ENCODE measurements around the gene STK24.

STK24 gene

DNA sequence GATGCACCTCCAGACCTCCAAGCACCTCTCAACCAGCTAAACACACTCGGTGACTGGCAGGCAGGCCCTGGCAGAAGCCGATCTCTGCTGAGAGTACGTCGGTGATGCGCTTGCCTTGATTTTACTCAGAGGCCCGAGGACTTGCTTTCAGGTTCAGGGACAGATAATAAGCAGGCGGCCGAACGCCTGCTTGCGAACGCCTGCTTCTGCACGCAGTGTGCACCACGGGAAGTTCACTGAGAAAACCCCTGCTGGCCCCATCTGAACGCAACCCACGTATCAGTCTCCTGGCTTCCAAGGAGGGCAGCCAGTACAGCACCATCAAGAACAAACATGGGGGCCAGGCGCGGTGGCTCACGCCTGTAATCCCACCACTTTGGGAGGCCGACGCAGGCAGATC lies 108.0 kb downstream of the STK24 start:
- no peak for DNase-seq

DNA sequence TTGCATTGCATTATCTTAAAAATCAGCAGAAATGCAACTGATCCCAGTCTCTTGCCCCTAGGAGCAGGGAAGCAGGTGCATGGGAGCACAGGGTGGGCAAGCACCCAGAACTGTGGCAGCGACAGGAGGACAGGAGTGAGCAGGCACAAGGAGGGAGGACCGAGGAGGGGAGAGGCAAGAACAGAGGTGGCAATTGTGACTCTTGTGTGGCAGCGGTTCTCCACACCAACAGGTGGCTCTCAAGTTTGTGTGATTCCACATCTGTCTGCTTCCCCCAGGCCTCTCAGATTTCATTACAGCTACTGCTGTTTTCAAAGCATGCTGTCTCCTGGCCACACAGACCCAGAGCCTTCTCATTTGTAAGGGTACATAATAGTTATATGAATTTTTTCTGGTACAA lies 108.5 kb downstream of the STK24 start:
- DNase-seq: no peak

DNA sequence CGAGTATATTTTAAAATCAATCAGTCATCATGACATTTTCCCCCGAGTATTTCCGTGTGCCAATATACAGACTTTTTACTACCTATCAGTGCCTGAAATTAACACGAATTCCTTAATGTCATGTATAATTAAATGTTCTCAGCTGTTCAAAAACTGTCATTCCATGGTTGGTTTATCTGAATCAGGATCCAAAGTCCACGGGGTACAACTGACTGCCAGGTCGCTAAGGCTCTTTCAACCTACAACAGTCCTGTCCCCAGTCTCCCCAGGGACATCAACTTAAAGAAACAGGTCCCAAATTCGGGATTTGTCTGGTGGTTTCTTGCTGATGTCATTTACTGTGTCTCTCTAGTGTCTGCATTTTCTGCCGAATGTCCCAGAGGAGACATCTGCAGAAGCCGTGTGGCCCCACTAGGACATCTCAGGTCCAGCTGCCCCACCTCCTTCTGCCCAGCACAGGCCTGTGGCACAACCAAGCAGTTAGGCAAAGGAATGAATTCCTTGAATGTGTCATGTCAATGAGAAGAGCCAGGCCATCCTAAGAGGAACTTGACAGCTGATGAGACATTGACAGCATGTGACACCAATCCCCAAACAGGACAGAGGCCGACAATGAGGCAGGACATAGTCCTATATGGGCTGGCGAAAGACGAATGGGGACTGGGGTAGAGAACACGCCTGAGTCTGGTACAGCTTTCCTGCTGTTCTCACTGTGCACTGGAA lies 109.5 kb downstream of the STK24 start:
- DNase-seq: no peak

DNA sequence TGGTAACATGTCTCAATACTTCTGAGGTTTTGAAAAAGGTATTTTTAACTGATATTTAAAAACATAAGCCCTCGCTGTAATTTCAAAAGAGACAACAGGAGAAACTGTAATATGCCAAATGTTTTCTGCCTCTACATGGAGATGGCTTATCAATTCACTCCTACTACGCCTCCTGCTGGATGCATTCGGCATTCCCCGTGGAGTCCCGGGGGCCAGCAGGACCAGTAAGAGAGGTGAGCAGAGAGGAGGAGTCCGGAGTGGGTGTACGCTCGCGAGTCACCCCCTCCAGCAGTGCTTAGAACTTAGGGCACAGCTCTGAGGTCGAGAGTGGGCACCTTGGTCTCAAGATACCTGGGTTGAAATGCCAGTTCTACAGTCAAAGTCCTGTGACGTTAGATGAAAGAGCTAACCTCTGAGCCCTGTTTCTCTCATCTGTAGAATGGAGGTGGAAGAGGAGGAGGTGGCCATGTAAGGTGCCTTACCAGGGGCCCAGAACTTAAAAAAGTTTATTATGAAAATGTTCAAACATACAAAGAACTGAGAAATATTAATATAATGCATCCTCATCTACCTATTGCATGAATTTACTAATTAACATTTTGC lies 110.2 kb downstream of the STK24 start:
- peak; percentile 58 for DNase-seq

DNA sequence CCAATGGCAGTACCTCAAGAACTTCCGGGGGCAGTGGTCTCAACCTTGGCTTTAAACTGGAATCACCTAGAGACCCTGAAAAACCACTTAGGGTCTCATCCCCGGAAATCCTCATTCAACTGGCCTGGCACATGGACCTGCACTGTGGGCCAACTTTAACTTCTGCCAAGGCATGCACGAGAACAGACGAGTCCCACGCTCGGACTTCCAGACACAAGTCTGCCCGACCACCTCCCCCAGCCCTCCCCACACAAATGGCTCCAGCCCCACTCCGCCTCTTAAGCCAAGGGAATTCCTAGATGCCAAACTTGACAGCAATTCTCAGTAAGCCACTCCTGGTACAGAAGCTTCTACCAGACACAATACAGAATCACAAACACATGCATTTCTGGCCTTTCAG lies 114.0 kb downstream of the STK24 start:
- no peak for DNase-seq

DNA sequence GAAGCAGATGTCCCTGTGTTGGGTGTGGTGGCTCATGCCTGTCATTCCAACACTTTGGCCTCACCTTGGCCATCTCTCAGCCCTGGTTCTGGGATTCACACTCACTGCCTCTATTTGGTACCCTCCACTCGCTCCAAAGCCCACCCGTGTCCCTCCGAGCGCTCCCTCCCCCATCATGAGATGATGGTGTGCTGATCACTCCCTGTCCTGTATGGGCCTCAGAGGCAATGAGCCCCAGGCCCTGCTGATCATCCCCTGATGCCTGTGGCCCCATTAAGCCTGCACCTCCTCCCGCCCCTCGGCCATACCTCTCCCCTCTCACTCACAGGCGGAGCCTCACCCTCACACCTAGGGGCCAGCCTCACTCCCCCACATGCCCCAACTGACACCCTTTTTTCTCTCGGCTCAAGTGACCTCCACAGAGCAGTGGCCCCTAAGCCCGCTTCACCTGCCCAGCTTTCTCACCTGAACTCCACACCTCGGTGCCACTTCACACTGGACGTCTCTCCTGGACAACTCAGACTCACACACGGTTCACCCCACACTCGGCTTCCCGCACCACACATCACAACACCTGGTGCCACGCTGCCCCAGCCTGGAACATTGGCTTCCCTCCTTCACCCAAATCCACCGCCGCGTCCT lies 114.5 kb downstream of the STK24 start:
- DNase-seq: no peak

DNA sequence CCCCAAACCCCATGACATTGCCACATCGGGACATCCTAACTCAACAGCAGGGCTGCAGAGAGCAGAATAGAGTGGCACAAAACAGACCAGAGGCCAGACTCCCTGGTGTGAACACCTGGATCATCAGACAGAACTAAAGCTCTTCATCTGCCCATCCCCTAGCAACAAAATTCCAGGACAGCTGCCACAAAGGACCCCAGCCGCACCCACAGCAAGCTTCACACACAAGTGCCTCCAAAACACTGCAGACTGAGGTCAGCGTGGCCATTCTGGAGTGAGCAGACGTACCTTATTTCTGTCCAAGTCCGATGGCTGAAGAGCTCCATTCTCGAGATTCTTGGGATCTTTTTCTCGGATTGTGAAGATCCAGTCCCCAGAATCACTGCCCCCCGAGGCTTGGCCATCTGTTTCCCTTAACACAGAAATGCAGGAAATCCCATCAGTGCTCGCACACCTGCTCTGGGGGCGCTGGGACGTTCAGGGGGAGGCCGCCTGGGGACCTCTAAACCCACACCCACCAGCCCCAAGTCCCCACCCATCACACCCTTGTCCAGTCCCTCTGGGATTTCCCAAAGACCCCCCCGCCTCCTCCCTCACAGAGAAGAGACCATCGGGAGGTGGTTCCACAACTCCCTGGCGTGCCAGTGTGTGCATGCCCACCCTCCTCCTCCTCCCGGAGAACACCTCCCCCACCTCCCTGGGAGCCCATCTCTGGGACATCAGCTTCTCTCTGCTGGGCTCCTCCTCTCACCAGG lies 115.2 kb downstream of the STK24 start:
- DNase-seq: no peak

DNA sequence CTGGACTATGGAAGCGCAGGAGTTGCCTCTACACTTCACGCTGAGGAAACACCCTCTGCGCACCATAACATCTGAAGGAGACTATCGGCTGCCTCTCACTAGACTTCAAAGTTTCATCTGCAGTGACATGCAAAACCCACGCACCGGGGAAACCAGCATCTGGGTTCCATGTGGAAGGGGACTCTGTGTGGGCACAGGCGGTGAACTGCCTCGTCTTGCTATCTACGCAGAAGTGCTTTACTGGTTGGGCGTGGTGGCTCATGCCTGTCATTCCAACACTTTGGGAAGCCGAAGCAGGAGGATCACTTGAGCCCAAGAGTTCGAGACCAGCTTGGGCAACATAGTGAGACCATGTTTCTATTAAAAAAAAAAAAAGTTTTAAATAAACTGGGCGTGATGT lies 116.4 kb downstream of the STK24 start:
- no peak for DNase-seq

DNA sequence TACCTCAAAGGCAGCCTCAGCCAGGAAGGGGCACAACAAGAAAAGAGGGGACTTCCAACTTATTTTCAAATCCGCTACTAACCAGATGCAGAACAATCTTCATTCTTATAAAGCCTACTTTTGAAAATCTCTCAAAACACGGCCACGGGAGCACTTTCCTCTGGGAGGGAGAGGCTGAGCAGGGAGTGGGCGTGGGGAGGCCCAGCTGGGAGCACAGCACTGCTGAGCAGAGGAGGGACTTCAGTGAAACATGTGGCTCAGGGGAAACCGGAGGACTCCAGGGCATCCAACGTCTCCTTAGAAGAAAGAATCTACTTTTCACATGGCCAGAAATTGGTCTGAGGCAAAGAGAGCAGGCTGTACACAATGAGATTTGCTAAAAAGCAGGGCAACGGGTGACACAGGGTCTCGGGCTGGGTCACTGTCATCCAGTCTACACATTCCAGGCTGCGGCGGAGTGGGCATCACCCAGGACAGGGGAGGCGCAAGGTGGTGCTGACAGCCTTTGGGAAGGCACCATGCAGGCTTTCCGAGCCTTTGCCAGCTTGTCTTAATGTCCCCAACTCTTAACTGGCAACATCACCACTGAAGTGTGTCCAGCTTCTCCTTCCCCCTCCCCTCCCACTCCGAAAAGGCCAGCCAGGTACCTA lies 117.1 kb downstream of the STK24 start:
- no peak for DNase-seq

DNA sequence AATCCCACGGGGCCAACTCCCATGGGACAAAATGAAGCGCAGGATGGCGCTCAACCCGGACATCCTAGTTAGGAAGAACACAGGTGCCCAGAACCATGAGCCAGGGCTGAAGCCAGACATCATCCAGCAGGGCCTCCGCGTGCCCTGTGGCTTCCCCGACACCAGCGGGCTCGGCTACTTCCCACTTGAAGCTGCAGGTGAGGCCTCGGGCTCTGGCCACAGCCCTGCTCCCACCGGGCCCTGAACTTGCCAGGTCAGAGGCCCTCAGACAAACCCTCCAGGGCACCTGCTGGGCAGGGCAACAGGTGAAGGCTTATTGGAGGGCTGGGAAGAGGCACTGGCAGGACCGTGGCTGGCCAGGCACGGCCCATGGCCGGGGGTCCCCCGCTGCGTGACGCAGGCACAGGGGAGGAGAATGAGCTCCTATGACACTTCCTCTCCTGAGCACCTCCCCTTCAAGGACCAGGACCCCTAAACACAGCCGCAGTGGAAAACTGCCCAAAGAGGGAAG lies 117.7 kb downstream of the STK24 start:
- DNase-seq: no peak

DNA sequence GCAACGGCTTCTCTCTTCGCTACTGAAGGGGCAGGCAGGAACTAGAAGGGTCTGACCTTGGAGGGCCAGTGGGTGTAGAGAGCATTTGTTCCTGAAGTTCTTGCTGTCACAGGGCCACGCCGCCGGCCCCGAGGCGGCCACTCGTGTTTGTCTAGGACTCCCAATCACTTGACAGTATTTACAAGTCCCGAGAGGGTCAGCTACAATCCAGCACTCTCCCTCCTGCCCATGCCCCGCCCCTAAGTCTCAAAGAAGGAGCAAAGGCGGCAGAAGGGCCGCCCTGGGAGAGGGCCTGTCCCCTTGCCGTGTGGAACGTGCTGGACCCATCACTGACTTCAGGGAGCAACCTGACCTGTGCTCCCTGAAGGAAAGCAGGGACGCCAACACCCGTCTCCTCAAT lies 118.5 kb downstream of the STK24 start:
- no peak for DNase-seq

DNA sequence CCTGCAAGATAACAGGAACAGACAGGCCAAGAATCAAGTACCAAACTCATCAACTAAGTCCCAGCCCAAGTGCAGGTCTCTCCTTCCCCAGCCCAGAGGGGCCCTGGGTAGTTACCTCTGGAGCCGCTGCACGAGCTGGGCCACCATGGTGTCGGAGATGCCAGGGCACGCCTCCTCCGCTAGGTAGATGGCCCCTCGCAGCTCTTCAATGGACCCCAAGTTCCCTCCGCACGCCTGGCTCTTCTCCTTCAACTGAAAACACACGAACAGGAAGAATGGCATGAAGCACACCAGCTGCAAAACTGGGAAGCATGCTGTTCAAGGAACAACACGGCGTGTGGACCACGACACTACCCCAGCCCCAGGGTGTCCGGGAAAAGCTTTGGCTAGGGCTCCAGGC lies 119.9 kb downstream of the STK24 start:
- no peak for DNase-seq

DNA sequence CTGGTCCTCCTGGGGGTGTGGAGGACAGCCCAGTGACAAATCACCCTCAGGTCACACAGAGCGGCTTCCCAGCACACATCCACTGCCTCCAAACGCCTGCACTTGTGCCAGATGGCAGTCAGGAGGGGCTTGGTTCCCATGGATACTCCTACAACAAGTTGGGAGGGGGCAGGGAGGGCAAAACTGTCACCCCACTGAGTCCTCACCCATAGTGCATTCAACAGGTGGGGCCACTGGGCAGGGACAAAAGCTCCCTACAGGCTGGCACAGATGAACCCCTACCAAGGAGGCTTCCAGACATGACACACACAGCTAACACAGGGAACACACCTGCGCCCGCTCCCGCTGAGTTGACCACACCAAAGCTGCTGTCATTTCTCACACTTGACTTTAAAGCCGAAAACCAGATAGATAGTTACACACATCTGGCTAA lies 120.5 kb downstream of the STK24 start:
- no peak for DNase-seq

DNA sequence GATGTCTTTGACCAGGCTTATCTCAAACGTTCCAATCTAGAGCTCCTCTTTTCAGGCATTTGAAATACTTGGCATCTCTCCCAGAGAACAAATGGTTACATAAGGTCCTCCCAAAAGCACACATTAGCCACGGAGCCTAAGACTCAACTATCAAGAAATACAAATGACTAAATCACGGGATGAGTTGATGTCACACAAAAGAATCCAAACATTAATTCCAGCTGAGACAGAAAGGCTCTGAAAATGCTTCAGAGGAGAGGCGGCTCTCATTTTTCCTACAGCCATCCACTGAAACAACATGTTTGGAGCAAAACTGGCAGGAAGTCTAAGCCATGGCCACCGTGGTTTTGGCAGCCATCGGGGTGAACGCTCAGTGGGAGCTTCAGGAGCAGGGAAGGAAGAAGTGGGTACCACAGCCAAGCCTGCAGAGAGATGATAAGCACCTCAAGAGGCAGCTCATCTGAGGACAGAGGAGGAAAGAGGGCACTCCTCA lies 122.5 kb downstream of the STK24 start:
- DNase-seq: no peak

DNA sequence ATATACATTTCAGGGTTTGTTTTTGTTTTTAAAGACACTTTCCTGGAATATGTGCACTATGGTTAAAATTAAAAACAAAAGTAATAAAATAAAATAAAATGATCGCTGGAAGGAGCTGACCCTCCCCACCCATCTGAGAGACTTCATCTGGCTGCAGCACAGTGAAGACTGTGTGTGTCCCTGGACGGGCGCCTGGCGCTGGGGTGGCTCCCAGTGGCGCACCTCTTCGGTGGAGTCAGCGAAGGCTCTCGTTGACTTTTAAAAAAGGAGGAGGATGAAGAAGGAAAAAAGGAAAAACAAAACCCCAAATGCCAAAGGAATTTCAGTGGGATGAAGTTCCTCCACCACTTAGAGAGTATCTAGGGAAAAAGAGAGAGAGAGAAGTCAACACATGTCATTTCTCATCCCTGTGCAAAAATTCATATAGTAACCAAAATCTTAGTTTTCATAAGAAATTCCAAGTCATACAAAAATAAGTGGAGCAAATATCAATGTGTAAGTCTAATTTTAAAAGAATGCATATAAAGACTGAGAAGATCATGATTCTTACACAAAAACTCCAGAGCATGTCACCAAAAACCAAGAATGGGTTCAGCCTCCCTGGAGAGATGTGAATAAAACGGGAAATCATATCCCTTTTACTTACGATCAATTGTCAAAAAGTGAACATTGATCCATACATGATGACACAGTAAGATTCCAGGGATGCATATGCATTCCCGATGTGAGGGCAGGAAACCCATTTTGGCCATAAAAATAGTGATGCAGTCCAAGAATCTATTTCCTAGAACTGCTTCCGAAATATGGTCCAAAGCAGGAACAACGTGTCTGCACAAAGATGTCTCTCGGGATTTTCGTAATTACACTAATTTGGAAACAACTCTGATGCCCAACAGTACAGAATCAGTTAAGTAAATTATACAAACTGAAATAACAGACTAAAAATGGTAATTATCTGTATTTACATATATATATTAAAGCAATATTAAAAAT lies 123.8 kb downstream of the STK24 start:
- DNase-seq: no peak

DNA sequence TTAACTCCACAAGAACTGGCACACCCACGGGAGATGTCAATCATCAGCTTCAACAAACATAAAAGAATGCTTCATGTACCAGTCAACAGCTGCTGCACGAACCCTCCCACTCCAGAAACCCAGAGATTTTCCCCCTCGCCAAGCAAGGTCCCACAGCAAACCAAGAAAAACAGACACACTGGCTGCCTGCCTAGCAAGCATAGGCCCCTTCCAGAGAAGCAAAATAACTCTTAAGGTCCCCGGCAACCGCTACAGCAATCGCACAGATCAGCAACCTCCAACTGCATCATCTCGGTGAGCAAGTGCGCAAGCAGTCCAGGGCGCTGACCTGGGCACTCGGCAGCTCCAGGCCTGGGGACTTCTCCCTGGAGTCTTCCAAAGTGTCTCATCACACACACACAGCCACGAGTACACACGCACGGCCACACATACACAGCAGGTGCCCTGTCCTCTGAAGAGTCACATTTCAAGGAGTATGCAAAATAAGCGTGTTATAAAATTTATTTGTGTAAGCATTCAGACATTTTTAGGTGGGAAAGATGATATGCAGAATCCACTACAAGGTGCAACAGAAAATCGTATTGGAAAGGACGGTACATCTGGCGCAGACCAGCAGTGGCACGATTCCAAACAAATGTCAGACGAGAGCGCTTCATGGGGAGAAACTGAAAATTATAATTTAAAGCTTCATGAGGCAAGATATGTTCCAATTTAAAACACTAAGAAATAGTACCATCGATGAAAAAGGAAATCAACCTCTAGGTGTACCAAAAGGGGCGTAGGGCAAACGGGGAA lies 125.0 kb downstream of the STK24 start:
- DNase-seq: no peak

DNA sequence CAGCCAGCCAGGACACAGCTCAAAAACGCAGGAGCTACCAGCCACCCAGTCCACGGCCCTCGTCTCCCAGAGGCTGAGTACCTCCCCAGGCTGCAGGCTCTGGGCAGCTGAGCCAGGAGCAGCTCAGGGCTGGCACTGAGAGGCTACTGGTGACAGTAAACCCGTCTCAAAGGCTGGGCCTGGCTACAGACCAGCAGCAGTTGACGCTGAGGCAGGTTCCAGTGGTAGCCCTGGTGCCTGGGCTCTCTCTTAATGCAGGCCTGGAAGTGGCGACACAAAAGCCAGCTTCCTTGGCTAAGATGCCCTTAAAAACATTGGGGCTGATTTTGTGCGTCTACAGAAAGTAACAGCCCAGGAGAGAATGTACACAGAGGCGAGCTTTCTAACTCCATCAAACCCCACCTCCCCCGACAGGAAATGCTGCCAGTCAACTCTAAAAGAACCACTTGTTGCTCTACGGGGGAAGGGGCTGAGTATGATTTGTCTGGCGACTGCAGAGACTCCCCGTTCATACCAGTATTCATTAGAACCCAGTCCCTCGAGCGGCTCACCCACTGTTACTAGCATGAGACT lies 126.3 kb downstream of the STK24 start:
- DNase-seq: peak; percentile 57

DNA sequence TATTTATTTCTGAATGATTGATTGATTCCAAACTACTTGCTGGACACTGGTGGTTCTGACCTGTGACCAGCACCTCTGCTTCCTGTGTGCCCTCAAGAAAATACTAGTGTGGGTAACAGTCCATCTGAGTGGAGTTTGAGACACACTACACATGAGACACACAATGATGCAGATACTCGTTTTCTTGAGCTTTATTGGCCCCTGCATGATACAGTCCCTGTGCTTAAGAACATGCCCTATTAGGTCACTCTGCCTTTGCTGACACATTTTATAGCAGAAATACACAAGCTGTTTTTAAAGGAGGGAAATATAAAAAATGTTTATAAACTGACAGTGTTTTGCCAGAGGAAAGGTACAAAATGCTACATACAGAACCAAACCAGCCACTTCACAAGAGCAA lies 126.9 kb downstream of the STK24 start:
- DNase-seq: no peak

DNA sequence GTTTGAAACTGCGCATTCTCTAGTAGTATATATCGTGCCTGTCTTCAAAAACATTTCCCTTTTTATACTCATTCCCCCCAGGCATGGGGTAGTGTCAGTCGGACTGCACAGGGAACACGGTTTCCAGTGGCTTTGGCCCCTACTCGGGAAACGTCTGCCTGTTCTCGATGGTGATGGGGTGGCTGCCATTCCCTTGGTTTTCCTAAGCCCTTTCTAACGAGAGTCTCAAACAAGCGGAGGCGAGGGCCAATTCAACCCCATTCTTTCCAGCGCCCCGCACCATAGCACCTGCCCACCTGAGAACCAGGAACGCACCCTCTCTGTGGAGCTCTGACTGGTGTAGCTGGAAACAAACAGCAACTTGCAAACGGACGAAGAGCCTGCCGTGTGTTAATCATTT lies 127.6 kb downstream of the STK24 start:
- no peak for DNase-seq

DNA sequence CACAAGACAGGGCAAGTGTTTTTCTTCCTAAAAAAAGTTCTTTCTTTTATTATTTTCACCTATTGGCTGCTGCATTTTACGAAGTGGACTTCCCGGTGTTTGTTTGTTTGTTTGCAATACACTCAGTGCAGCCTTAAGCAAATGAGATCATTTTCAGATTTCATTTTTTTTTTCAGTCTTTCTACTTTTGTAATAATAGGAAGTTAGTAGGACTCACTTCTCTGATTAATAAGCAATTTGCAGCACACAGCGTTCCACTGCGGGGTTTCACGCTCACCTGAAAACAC lies 128.3 kb downstream of the STK24 start:
- DNase-seq: no peak
